CD4-positive, alpha-beta T cell treated with Interferon gamma for 1 hour (primary cell): Measurements from ENCODE around the gene SEC24B.

Experiments used
- DNase-seq: peaks from one replicate; pipeline ENCODE4 v3.0.0-alpha.2; 2020

Gene SEC24B

DNA sequence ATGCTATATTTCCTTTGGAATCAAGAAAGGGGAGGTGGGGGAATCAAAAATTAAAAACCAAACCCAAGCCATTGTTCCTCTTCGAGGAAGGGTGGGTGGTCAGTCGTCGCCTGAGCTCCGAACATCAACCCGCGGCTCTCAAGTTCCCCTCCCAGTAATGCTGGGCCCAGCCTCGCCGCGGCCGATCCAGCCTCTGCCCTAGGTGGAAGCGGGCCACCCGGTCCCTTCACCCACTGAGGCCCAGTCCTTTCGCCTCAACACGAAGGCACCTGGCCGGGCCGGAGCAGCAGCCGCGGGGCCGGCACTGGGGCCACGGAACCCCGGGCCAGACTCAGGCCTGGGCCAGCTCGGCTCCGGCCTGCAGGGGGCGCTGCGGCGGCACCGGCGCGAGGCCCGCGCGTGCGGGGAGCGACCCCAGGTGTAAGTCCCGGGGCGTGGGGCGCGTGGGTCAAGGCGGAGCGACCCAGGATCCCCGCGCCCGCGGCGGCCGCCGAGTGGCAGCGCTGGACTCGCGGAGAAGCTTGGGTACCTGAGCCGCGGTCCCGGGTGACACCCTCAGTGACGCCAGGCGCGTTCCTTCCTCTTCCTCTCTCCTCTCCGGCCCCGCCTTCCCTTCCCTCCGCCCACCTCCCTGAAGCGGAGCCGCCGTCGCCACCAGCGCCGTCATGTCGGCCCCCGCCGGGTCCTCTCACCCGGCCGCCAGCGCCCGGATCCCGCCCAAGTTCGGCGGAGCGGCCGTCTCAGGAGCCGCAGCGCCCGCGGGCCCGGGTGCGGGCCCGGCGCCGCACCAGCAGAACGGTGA lies at the start of gene SEC24B:
Gene SEC24B (plus strand): TSS at position 611 of the 802 bp plus-strand sequence. CDS start 55 bp downstream, at position 666.
- DNase-seq: peak; percentile 92

DNA sequence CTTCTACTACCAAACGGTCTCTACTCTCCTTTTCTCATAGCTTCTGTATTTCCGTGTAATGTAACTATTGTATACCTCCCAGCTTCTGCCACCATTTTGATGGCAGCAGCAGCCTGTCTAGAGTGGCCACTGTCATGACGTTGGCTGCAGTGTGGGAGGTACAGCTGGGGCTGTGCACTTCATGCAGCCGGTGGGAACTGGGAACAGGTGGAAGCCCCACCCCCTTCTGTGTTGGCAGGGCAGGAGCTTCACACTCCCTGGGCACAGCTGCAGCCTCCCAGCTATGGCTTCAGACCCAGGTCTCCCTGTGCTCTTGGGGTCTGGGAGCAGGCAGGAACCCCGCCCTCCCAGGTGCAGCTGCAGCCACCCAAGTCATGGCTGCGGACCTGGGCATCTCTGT lies 49.8 kb upstream of the SEC24B start:
- DNase-seq: no peak

DNA sequence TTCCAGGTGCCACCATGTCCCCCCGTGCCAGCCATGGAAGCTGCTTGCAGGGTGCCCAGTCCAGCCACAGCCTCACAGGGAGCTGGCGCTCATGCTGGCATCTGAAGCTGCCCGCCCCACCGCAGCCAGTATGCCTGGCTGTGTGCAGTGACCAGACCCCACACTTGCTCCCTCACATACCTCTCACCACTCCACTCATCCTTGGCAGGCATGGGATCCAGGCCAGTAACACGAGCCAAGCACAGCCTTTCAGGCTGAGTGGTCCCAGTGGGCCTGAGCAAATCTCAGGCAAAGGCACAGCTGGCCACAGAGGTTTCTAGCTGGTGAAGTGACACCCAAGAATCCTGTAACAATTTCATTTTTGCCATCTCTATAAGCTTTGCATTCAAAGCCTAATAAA lies 48.4 kb upstream of the SEC24B start:
- DNase-seq: no peak

- no peak for DNase-seq
These were observed 44.1 kb upstream of the SEC24B start for GRCh38 chr4:109389369-109390114.

DNA sequence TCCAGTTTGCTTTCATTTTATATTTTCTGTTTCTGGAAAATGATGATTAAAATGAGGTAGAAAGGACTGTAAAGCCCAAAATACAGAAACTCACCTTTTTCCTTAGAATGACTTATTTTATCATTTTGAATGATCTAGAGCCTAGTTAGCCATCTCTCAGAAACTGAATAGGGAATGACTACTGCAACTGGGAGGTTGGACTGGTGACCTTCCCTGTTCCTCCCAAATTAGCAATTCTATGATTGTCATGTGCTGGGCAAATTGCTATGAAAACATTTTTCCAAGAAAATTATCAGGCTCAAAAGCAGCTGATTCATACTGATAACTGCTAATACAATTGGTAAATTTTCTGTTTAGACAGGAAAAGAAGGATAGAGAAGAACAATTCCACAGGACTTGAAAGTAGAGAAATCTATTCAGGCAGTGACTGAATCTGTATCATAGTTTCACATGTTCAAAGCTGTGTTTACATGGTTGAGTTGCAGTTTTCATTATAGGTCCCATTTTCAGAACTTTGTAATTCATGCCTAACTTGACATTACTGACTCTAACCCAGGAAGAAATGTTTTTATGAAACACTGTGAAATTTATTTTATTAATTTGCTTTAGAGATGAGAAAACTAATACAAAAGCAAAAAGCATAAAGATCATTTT lies 43.4 kb upstream of the SEC24B start:
- DNase-seq: no peak

DNA sequence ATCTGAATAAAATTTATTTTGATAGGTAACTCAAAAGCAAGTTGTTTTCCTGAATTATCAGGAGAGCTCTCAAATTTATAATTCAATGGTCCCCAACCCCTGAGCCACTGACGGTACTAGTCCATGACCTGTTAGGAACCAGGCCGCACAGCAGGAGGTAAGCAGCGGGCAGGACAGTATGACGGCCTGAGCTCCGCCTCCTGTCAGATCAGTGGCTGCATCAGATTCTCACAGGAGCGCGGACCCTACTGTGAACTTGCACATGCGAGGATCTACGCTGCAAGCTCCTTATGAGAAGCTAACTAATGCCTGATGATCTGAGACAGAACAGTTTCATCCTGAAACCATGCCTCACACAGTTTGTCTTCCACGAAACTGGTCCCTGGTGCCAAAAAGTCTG lies 37.9 kb upstream of the SEC24B start:
- DNase-seq: no peak

DNA sequence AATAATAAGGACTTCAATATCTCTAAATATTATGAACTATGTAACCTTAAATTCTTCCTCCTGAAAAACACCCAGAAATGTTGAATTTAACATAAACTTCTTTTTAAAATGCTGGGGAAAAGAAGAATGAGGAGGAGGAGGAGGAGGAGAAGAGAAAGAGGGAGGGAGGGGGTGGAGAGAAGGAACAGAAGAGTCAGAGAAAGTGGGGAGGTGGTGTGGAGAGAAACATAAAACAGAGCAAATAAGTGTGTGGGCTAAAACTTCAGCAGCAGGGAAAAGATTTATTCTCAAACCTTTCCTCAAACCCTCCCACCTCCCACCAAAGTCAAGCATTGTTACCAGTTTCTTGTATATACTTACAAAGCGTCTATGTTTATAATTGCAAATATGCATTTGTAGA lies 34.7 kb upstream of the SEC24B start:
- DNase-seq: no peak

DNA sequence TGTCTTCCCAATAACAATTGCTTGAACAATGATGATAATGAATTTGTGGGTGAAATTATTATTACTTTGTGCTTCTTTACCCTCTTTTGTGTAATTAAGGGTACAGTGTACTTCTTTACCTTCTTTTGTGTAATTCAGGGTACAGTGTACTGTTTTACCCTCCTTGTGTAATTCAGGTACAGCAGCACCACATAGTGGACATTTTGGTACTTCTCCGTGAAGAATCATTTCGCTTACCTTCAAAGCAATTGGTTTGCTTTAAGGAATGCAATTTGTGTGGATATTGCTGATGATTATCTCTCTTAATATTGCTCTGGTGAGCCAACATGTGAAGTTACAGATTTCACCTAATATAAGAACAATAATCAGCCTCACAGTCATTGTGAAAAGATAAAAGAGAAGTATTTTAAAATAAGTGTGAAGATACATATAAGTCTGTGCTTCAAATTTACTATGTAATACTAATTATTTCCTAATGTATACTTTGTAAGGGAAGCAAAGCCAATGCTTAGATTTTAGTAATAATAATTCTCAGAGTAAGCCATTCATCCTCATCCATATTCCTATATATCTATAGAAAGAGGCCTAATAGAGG lies 27.2 kb upstream of the SEC24B start:
- no peak for DNase-seq

GRCh38 chr4:109407027-109407737 lies 26.4 kb upstream of the SEC24B start:
- DNase-seq: no peak

GRCh38 chr4:109408711-109409110 lies 24.9 kb upstream of the SEC24B start:
- no peak for DNase-seq

GRCh38 chr4:109410226-109410625 lies 23.4 kb upstream of the SEC24B start:
- no peak for DNase-seq

DNA sequence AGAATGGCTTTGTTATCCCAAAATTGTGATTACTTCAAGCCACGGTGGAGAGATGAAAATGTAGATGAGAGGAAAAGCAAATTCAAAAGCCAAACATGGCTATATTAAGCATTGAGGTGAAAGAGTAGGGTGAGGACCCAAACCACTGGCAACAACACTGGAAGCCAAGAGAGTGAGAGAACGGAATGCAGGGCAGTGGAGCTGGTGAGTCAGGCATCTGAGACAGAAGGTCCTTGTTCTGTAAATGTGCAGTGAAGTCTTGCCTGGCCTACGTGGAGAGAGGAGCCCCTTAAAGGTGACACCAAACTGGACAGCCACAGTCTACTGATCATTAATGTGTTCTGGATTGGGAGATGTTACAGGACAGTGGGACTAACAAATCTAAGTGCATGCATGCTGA lies 22.8 kb upstream of the SEC24B start:
- no peak for DNase-seq

GRCh38 chr4:109411964-109412363 lies 21.7 kb upstream of the SEC24B start:
- DNase-seq: no peak

- no peak for DNase-seq
These were observed 20.8 kb upstream of the SEC24B start for GRCh38 chr4:109412776-109413175.

- no peak for DNase-seq
These were observed 18.7 kb upstream of the SEC24B start for GRCh38 chr4:109414938-109415337.

GRCh38 chr4:109418588-109418987 lies 15.0 kb upstream of the SEC24B start:
- no peak for DNase-seq

GRCh38 chr4:109419679-109420078 lies 13.9 kb upstream of the SEC24B start:
- no peak for DNase-seq

DNA sequence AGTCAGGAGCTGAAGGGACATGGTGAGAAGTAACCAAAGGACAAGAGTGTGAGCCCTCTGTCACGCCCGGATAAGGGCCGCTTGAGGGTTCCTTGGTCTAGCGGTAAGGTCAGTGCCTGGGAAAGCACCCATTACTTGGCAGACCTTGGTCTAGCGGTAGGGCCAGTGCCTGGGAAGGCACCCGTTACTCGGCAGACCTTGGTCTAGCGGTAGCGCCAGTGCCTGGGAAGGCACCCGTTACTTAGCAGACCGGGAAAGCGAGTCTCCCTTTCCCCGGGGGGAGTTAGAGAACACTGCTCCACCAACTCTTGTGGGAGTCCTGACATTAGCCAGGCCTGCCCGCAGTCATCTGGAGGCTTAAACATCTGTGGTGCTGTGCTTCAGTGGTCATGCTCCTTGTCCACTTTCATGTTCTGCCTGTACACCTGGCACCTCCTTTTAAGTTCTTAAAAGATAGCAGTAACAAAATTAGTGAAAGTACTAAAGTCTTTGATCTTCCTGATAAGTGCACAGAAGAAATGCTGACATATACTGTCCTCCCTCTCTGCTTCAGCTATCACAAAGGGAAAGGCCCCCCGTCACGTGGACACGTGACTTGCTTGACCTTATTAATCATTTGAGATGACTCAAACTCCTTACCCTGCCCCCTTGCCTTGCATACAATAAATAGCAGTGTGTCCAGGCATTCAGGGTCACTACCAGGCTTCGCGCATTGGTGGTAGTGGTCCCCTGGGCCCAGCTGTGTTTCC lies 9.3 kb upstream of the SEC24B start:
- no peak for DNase-seq

GRCh38 chr4:109425405-109425804 lies 8.2 kb upstream of the SEC24B start:
- no peak for DNase-seq

DNA sequence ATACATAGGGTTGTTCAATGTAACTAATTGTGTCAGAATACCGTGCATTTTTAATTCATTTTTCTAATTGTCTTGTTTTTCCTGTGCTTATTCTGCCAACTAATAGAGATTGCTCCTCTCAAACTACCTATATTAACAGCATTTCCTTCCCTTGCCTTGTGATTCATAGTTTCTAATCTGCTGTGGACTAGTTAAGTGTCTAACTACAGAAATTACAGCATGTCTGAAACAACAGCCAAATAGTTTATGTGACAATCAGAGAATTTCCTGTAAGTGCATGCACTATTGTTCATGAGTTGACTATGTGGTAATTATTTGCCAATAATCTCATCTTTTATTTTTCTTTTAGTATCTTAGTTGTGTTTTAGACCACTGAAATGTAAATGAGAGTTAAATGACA lies 4.1 kb upstream of the SEC24B start:
- no peak for DNase-seq

- no peak for DNase-seq
These were observed 1.4 kb upstream of the SEC24B start for GRCh38 chr4:109432203-109432602.

- DNase-seq: no peak
These were observed 919 bp upstream of the SEC24B start for GRCh38 chr4:109432696-109433095.
